LNCAP (cell line): Measurements from ENCODE around the gene RHBDD1.

ENCODE experiments used
- TF ChIP-seq, protein P1 (sequence below): fragments of 450-650 bp; IDR thresholded peaks from 2 replicates; pipeline ENCODE4 v1.5.1; 2017; ENCODE audit warnings: mild to moderate bottlenecking

The RHBDD1 gene

DNA sequence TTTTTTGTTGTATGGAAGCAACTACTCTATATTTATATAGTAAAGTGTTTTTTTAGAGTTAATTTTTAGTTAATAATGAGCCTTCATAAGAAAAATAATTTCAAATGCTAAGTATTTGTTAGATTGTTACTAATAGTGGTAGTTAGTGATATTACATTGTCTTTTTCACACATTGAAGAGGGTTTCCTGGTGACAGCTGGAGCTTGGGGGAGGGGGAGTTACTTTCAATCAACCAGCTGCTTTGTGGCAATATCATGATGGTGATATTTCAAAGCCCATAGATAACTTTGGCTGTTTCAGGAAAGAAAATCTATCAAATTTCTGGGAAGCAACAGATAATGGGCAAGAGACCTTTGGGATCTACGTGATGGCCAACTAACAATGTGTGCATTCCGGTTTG lies 4.1 kb downstream of the RHBDD1 start:
- TF ChIP-seq, protein P1, sequence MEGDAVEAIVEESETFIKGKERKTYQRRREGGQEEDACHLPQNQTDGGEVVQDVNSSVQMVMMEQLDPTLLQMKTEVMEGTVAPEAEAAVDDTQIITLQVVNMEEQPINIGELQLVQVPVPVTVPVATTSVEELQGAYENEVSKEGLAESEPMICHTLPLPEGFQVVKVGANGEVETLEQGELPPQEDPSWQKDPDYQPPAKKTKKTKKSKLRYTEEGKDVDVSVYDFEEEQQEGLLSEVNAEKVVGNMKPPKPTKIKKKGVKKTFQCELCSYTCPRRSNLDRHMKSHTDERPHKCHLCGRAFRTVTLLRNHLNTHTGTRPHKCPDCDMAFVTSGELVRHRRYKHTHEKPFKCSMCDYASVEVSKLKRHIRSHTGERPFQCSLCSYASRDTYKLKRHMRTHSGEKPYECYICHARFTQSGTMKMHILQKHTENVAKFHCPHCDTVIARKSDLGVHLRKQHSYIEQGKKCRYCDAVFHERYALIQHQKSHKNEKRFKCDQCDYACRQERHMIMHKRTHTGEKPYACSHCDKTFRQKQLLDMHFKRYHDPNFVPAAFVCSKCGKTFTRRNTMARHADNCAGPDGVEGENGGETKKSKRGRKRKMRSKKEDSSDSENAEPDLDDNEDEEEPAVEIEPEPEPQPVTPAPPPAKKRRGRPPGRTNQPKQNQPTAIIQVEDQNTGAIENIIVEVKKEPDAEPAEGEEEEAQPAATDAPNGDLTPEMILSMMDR, result no peak

- TF ChIP-seq, protein P1, result no peak
These were observed 9.7 kb downstream of the RHBDD1 start for GRCh38 chr2:226845386-226846116.

- TF ChIP-seq, protein P1, result no peak
These were observed 11.2 kb downstream of the RHBDD1 start for GRCh38 chr2:226847090-226847489.

- TF ChIP-seq, protein P1, result no peak
These were observed 11.7 kb downstream of the RHBDD1 start for GRCh38 chr2:226847511-226847910.

GRCh38 chr2:226849349-226849748 lies 13.5 kb downstream of the RHBDD1 start:
- TF ChIP-seq, protein P1, result no peak

GRCh38 chr2:226850024-226850423 lies 14.2 kb downstream of the RHBDD1 start:
- TF ChIP-seq, protein P1, result no peak

- TF ChIP-seq, protein P1, result no peak
These were observed 19.9 kb downstream of the RHBDD1 start for GRCh38 chr2:226855787-226856186.

DNA sequence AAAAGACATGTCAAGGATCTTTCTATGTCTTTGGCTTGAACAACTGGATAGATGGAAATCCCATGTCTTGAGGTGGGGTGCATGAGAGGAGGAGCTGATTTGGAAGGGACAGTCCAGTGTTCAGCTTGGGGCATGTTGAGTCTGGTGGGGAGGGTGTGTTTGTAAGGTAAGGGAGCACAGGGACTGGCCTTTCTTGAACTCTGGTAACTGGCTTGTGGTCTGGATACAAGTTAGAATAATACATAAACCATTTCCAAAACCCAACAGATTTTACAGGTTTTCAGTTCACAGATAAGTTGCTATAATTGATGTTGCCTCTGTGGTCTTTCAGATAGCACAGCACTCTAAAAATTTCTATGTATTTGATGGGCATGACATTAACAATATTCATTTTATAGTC lies 24.2 kb downstream of the RHBDD1 start:
- TF ChIP-seq, protein P1, result no peak
